ENCODE data around the gene DPEP2. TPM values are rescaled to one million over a fixed set of nuclear protein-coding genes. Genes with fewer than 3 reads are reported as not detected.
A peak's percentile ranks its signal among the peaks of the same experiment; 100 is the strongest.

Gene DPEP2
- total and polyA plus RNA-seq, 2 of the 13 experiments (the other 11 are each of a cell fraction or from before 2014, with no cell fraction given): 0.18 TPM; not detected in 1

DNA sequence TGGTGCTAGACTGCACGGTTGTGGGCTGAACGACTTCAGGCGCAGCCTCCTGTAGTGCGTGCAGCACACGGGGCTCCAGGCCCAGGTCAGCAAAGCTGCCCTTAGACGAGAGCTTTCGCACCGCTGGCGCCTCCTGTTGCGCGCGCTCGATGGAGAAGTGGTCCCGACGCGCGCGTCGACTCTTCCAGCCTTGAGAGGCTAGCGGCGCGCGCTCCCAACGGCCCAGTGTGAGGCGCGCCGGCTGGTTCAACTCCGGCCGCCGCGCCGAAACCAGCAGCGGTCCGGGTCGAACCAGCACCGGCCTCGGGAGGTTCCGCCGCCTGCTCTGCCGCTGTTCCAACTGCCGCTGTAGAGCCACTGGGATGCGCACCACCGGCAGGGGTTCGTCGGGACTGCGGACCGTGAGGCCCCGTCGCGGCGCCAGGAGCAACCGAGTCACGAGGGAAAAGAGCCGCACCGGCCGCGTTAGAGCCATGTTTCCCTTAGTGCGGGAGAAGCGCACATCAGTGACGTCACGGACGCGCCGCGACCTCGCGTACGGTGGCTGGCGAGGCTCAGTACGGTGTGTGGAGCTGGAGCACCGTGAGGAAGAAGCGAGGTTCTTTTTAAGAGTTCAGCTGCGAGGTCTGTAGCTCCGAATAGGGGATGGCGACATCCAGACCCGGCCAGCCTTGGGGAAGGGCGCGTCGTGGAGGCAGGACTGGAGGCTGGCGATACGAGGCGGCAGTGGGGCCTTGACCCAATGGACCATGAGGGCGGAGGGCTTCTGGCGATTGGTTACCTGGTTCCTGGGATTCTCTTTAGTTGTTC is 23.6 kb upstream of the DPEP2 start, which contains the start of the genes DDX28 and DUS2 (continued):
- peak; percentile 99 for TF ChIP-seq KDM2A (CRISPR knock-in tag; IDR thresholded peaks at IDR 0.05; ENCODE audit: borderline replicate concordance, low read depth)
- 0 out of 2 replicates have a peak, but pooled peaks have one; percentile 46 for TF ChIP-seq POLR2AphosphoS2 (IDR thresholded peaks at IDR 0.05; ENCODE audit: low read depth, low read length)
- TF ChIP-seq, protein P1, sequence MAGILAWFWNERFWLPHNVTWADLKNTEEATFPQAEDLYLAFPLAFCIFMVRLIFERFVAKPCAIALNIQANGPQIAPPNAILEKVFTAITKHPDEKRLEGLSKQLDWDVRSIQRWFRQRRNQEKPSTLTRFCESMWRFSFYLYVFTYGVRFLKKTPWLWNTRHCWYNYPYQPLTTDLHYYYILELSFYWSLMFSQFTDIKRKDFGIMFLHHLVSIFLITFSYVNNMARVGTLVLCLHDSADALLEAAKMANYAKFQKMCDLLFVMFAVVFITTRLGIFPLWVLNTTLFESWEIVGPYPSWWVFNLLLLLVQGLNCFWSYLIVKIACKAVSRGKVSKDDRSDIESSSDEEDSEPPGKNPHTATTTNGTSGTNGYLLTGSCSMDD (CRISPR knock-in tag; IDR thresholded peaks at IDR 0.05): peak; percentile 9; the same call in 1 of the 2 replicates
- peak; percentile 93; the same call in 1 of the 2 replicates for TF ChIP-seq KDM4B (CRISPR knock-in tag; IDR thresholded peaks at IDR 0.05)
- TF ChIP-seq ZNF713 (CRISPR knock-in tag; IDR thresholded peaks at IDR 0.05): 0 out of 2 replicates have a peak, but pooled peaks have one; percentile 66
- TF ChIP-seq RELA (CRISPR knock-in tag; IDR thresholded peaks at IDR 0.05): peak; percentile 82; the same call in 1 of the 2 replicates
- TF ChIP-seq, protein P2, sequence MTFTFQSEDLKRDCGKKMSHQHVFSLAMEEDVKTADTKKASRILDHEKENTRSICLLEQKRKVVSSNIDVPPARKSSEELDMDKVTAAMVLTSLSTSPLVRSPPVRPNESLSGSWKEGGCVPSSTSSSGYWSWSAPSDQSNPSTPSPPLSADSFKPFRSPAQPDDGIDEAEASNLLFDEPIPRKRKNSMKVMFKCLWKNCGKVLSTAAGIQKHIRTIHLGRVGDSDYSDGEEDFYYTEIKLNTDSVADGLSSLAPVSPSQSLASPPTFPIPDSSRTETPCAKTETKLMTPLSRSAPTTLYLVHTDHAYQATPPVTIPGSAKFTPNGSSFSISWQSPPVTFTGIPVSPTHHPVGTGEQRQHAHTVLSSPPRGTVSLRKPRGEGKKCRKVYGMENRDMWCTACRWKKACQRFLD (CRISPR knock-in tag; IDR thresholded peaks at IDR 0.05; ENCODE audit: borderline replicate concordance): peak; percentile 98
- TF ChIP-seq GMEB1 (CRISPR knock-in tag; IDR thresholded peaks at IDR 0.05; ENCODE audit: borderline replicate concordance): peak; percentile 94
- TF ChIP-seq ZNF710 (CRISPR knock-in tag; IDR thresholded peaks at IDR 0.05; ENCODE audit: borderline replicate concordance): peak; percentile 72; the same call in 1 of the 2 replicates
- TF ChIP-seq, protein P3, sequence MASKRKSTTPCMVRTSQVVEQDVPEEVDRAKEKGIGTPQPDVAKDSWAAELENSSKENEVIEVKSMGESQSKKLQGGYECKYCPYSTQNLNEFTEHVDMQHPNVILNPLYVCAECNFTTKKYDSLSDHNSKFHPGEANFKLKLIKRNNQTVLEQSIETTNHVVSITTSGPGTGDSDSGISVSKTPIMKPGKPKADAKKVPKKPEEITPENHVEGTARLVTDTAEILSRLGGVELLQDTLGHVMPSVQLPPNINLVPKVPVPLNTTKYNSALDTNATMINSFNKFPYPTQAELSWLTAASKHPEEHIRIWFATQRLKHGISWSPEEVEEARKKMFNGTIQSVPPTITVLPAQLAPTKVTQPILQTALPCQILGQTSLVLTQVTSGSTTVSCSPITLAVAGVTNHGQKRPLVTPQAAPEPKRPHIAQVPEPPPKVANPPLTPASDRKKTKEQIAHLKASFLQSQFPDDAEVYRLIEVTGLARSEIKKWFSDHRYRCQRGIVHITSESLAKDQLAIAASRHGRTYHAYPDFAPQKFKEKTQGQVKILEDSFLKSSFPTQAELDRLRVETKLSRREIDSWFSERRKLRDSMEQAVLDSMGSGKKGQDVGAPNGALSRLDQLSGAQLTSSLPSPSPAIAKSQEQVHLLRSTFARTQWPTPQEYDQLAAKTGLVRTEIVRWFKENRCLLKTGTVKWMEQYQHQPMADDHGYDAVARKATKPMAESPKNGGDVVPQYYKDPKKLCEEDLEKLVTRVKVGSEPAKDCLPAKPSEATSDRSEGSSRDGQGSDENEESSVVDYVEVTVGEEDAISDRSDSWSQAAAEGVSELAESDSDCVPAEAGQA (IDR thresholded peaks at IDR 0.05; ENCODE audit: low read depth): peak; percentile 95
- TF ChIP-seq, protein P3 (CRISPR knock-in tag; IDR thresholded peaks at IDR 0.05; ENCODE audit: borderline replicate concordance): peak; percentile 48
- TF ChIP-seq DZIP1 (CRISPR knock-in tag; IDR thresholded peaks at IDR 0.05): no peak; the same call in 1 of the 2 replicates

Data from HepG2 (cell line).